ENCODE data around the gene FKBP1C.

- TF ChIP-seq CTCF (conservative IDR thresholded peaks at IDR 0.05; ENCODE audit: low read depth, low read length) (no peak), BHLHE40 (IDR thresholded peaks at IDR 0.05; ENCODE audit: low read depth, low read length) (no peak), MAZ (IDR thresholded peaks at IDR 0.05; ENCODE audit: borderline replicate concordance, low read depth, low read length) (no peak), RFX5 (IDR thresholded peaks at IDR 0.05; ENCODE audit: low read depth, low read length) (no peak), USF2 (IDR thresholded peaks at IDR 0.05; ENCODE audit: low read depth, low read length) (no peak), POLR2A (IDR thresholded peaks at IDR 0.05; ENCODE audit: low read depth, low read length) (no peak), CEBPB (IDR thresholded peaks at IDR 0.05; ENCODE audit: low read depth, low read length) (no peak), FOS (IDR thresholded peaks at IDR 0.05; ENCODE audit: low read depth, low read length) (no peak), MAFK (IDR thresholded peaks at IDR 0.05; ENCODE audit: low read depth, low read length) (no peak), RAD21 (IDR thresholded peaks at IDR 0.05; ENCODE audit: low read length) (no peak), RCOR1 (IDR thresholded peaks at IDR 0.05; ENCODE audit: insufficient replicate concordance, low read length) (no peak), SMC3 (IDR thresholded peaks at IDR 0.05; ENCODE audit: low read depth, low read length) (no peak), MXI1 (IDR thresholded peaks at IDR 0.05; ENCODE audit: borderline replicate concordance, low read depth, low read length) (no peak), ELK1 (IDR thresholded peaks at IDR 0.05; ENCODE audit: borderline replicate concordance, low read depth, low read length) (no peak)
These were observed 13.5 kb upstream of the FKBP1C start for GRCh38 chr6:63197741-63198140.
